PC-9 (cell line): ENCODE data around the gene EDRF1. TPM values are rescaled to one million over a fixed set of nuclear protein-coding genes. Genes with fewer than 3 reads are reported as not detected.
"Not testable (repeated sequence)": the region's sequence is repeated elsewhere in the genome, so short reads cannot be mapped to it uniquely, and the experiment has no call there.

Experiments used
- BruUV-seq: library from RNA; stranded (reverse); fragments of 400-500 nt; replicated peaks from 2 replicates; lab custom pipeline; 2021; lab: Mats Ljungman, UMichigan
- CTCF ChIA-PET: fragments of 300-600 bp; sonication (Branson Sonifier 250); formaldehyde crosslinking; loops from one replicate; lab custom pipeline; 2022; ENCODE audit warnings: antibody characterized with exemption; lab: Charles Lee
- POLR2A ChIA-PET: fragments of 300-600 bp; sonication (Branson Sonifier 250); formaldehyde crosslinking; loops from one replicate; lab custom pipeline; 2022; ENCODE audit warnings: antibody characterized with exemption; ENCODE audit not compliant: unreplicated experiment; lab: Charles Lee
- DNase-seq, 2 experiments: peaks; one replicate each; pipeline versions ENCODE4 v3.0.0 to v3.0.0-alpha.2; 2015 to 2022; ENCODE audit warnings: mixed read lengths in 1 of 2
- H2AFZ ChIP-seq: fragments of 200-600 bp; sonication (generic); 2 replicates; pipeline ENCODE4 v1.8.1; 2017; ENCODE audit warnings: antibody characterized with exemption
- H3F3A ChIP-seq: fragments of 200-600 bp; sonication (generic); 2 replicates; pipeline ENCODE4 v1.8.1; 2017; ENCODE audit warnings: antibody characterized with exemption, mild to moderate bottlenecking, low read depth; ENCODE audit not compliant: insufficient read depth
- H3K27ac ChIP-seq: fragments of 200-600 bp; sonication (generic); 2 replicates; pipeline ENCODE4 v1.6.1; 2016; ENCODE audit warnings: mixed run types
- H3K27me3 ChIP-seq: fragments of 200-600 bp; sonication (generic); 2 replicates; pipeline ENCODE4 v1.6.1; 2016; ENCODE audit warnings: low read depth, mixed run types; ENCODE audit not compliant: insufficient read depth
- H3K36me3 ChIP-seq: fragments of 200-600 bp; sonication (generic); 2 replicates; pipeline ENCODE4 v1.6.1; 2016; ENCODE audit warnings: low read depth, mixed run types
- H3K4me1 ChIP-seq: fragments of 200-600 bp; sonication (generic); replicated peaks from 2 replicates; pipeline ENCODE4 v1.6.1; 2016; ENCODE audit warnings: mixed run types; ENCODE audit not compliant: insufficient read depth
- H3K4me2 ChIP-seq: fragments of 200-600 bp; sonication (generic); 2 replicates; pipeline ENCODE4 v1.6.1; 2017; ENCODE audit warnings: mixed run types
- H3K4me3 ChIP-seq: fragments of 200-600 bp; sonication (generic); 2 replicates; pipeline ENCODE4 v1.6.1; 2016; ENCODE audit warnings: mixed run types
- H3K79me2 ChIP-seq: fragments of 200-600 bp; sonication (generic); 2 replicates; pipeline ENCODE4 v1.6.1; 2017; ENCODE audit warnings: low read depth, mixed run types
- H3K9me2 ChIP-seq: fragments of 200-600 bp; sonication (generic); 2 replicates; pipeline ENCODE4 v1.8.1; 2017; ENCODE audit warnings: mild to moderate bottlenecking; ENCODE audit not compliant: insufficient read depth
- H3K9me3 ChIP-seq: fragments of 200-600 bp; sonication (generic); 2 replicates; pipeline ENCODE4 v1.8.1; 2016; ENCODE audit warnings: low read depth; ENCODE audit not compliant: insufficient read depth
- H4K20me1 ChIP-seq: fragments of 200-600 bp; sonication (generic); 2 replicates; pipeline ENCODE4 v1.8.1; 2017; ENCODE audit not compliant: insufficient read depth
- CTCF ChIP-seq: fragments of 200-600 bp; sonication (generic); conservative IDR thresholded peaks from 2 replicates; pipeline ENCODE4 v1.6.1; 2017; ENCODE audit warnings: mixed run types, antibody characterized with exemption, mild to moderate bottlenecking, moderate library complexity
- EZH2 ChIP-seq: fragments of 200-600 bp; sonication (generic); IDR thresholded peaks from 2 replicates; pipeline ENCODE4 v1.8.0; 2017; ENCODE audit warnings: antibody characterized with exemption, low read depth
- intact Hi-C: fragments of 100-400 bp; cut with micrococcal nuclease; formaldehyde crosslinking; loops from one replicate; pipeline ENCODE4 v1.10.0; 2022; ENCODE audit not compliant: unreplicated experiment
- total RNA-seq: library from RNA; stranded (reverse); gene quantifications from 2 replicates; pipeline ENCODE4 v1.2.3, GENCODE V29; 2021

Gene EDRF1
- total RNA-seq, 1 experiment from 2014 or later = 21.7 TPM

DNA sequence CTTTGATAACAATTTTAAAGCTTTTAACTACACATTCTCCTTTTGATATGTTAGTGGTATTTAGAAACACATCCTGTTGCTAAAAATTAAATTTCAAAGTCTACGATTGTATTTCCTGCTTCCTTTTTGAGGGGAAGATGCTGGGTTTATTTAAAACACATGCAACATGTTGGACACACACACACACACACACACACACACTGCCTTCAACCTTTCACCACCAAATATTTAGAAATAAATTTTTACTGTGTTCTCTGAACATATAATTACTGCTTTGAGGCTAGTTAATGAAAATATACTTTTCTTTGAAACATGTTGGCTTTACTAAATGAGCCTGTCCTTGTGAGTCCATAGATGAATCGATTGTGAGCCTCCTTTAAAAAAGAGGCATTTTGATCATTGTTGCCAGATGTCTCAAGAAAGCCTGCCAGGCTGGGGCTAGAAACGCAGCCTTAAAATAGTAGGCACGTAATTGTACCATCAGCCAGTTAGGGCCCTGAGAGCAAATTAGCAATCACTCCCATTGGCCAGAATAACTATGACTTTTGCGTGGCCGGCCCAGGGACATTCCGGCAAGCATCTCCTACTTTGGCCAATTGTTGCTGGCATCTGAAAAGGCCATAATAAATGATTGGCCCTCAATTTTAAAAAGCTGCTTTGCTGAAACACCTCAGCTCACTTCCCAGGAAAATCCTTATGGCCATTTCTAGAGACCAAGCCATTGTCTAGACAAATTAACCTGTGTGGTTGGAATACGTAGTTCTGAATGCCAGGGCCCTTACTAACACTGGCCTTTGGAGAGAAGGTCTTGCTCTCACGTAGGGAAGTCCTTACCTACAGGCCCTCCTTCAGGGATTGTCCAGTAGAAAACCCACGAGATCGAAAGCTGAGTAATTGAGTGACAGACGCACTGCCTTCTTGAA is 26.6 kb upstream of the EDRF1 start:
- H3K4me2 ChIP-seq = no peak overlapping the region
- H3K9me2 ChIP-seq = no peaks in the 10 kb centered on the region
- H3K9me3 ChIP-seq = no peaks in the 10 kb centered on the region
- peaks cover 13% of the 10 kb centered on the region for H3K4me1 ChIP-seq
- H3K4me3 ChIP-seq = no peak overlapping the region
- ChIA-PET CTCF (no interaction called here), POLR2A (interaction anchor here (0.6 to 2.9 kb wide), 4 partner anchors 31 to 644 kb away, joined by 4 to 28 read pairs (median 8); no protein-coding TSS in a partner anchor)
- H4K20me1 ChIP-seq = no peaks in the 10 kb centered on the region
- no peaks in the 10 kb centered on the region for H3F3A ChIP-seq
- peak; percentile 45 to 65 for DNase-seq
- BruUV-seq = TSS peak; percentile 56
- no peaks in the 10 kb centered on the region for H3K79me2 ChIP-seq
- no peaks in the 10 kb centered on the region for H3K27me3 ChIP-seq
- intact Hi-C loops = loop anchor here (5.0 kb wide), 2 partner anchors 431 to 646 kb away; no protein-coding TSS in a partner anchor
- TF ChIP-seq EZH2 = no peak
- no peak for TF ChIP-seq CTCF
- no peak overlapping the region for H3K27ac ChIP-seq
- H2AFZ ChIP-seq = no peak overlapping the region
- no peaks in the 10 kb centered on the region for H3K36me3 ChIP-seq

GRCh38 chr10:125693524-125693847 is 26.0 kb upstream of the EDRF1 start:
- Histone ChIP-seq H3K4me2 (no peak overlapping the region), H3K27me3 (no peaks in the 10 kb centered on the region), H3F3A (no peaks in the 10 kb centered on the region), H3K4me1 (peaks cover 13% of the 10 kb centered on the region), H3K9me2 (no peaks in the 10 kb centered on the region), H3K79me2 (no peaks in the 10 kb centered on the region), H3K9me3 (no peaks in the 10 kb centered on the region), H3K27ac (no peak overlapping the region), H3K4me3 (no peak overlapping the region), H4K20me1 (no peaks in the 10 kb centered on the region), H2AFZ (no peak overlapping the region), H3K36me3 (no peaks in the 10 kb centered on the region)
- TSS peak; percentile 45 for BruUV-seq
- ChIA-PET POLR2A (interaction anchor here (0.6 to 2.9 kb wide), 4 partner anchors 31 to 645 kb away, joined by 4 to 28 read pairs (median 8); no protein-coding TSS in a partner anchor), CTCF (no interaction called here)
- no peak for TF ChIP-seq CTCF
- TF ChIP-seq EZH2 = no peak
- intact Hi-C loops = loop anchor here (5.0 kb wide), 2 partner anchors 431 to 646 kb away; no protein-coding TSS in a partner anchor
- no peak for DNase-seq

DNA sequence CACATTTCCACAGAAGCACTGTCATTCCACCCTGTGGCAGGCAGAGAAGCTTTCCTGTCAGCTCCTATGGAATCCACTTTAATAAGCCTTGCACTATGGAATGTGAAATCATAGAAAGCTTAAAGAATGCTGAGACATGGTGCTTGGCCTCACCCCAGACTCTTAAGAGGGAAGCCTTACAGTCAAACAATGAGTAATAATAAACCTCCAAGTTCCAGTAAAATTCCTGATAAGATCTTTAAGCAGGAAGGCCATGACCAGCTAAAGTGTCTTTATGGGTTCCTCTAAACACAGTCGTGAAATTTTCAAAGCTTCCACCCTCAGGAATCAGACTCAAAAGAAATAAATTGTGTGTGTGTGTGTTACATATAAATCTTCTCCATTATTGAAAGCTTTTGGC is 24.6 kb upstream of the EDRF1 start:
- ChIA-PET POLR2A (interaction anchor here (0.5 to 1.2 kb wide), 3 partner anchors 32 to 649 kb away, joined by 5 to 18 read pairs (median 9); no protein-coding TSS in a partner anchor), CTCF (no interaction called here)
- Histone ChIP-seq H2AFZ (no peak overlapping the region), H3K4me1 (peaks cover 13% of the 10 kb centered on the region), H3K36me3 (no peaks in the 10 kb centered on the region), H3K79me2 (no peaks in the 10 kb centered on the region), H3F3A (no peaks in the 10 kb centered on the region), H3K9me2 (no peaks in the 10 kb centered on the region), H3K4me2 (peak overlapping the region; percentile 27; the same call in 1 of the 2 replicates), H3K27ac (0 out of 2 replicates have a peak overlapping the region, but pooled peaks have one; percentile 24), H3K4me3 (no peak overlapping the region), H3K9me3 (no peaks in the 10 kb centered on the region), H4K20me1 (no peaks in the 10 kb centered on the region), H3K27me3 (no peaks in the 10 kb centered on the region)
- peak; percentile 40 to 84 for DNase-seq
- BruUV-seq = no TSS peak
- intact Hi-C loops = loop anchor here (1.0 to 5.0 kb wide), 5 partner anchors 24 to 648 kb away; partner anchors contain the start of gene EDRF1
- TF ChIP-seq CTCF = no peak
- no peak for TF ChIP-seq EZH2

DNA sequence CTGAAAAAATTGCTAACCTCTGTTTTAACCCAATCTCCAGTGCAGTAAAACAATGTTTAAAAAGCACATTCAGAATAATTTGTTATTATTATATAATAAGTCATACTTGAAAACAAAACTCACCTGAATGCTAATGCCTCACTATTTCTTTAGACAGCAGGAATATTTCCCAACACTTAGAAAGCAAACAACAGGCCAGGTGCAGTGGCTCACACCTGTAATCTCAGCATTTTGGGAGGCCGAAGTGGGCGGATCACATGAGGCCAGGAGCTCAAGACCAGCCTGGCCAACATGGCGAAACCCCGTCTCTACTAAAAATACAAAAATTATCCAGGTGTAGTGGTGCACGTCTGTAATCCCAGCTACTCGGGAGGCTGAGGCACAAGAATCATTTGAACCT is 22.6 kb upstream of the EDRF1 start:
- H2AFZ ChIP-seq, H3K79me2 ChIP-seq, BruUV-seq, CTCF ChIA-PET, H3K9me3 ChIP-seq, H3K36me3 ChIP-seq, DNase-seq, H3K4me2 ChIP-seq, H3K9me2 ChIP-seq, H3F3A ChIP-seq, POLR2A ChIA-PET, H3K27me3 ChIP-seq, intact Hi-C loops, H3K4me3 ChIP-seq, H4K20me1 ChIP-seq, H3K27ac ChIP-seq: not testable (repeated sequence)
- peaks cover 13% of the 10 kb centered on the region for H3K4me1 ChIP-seq
